ENCODE measurements around the gene AFAP1L2.

Gene AFAP1L2

GRCh38 chr10:114327537-114328440 is 76.5 kb downstream of the AFAP1L2 start:
- H3K4me3 ChIP-seq (ENCODE audit: low read depth, low read length): no peak overlapping the region
- H3K27ac ChIP-seq (ENCODE audit: low read depth, low read length): no peak overlapping the region
- H2AFZ ChIP-seq (ENCODE audit: low read length, unreplicated experiment): no peak overlapping the region
- H3K4me1 ChIP-seq (ENCODE audit: control insufficient read depth, insufficient read depth, low read length, unreplicated experiment): no peaks in the 10 kb centered on the region
- no peaks in the 10 kb centered on the region for H3K36me3 ChIP-seq (ENCODE audit: insufficient read depth, low read length)
- H3K27me3 ChIP-seq (ENCODE audit: insufficient read depth, low read length): peaks cover 1% of the 10 kb centered on the region; the same call in 1 of the 2 replicates
- H3K79me2 ChIP-seq (ENCODE audit: control insufficient read depth, insufficient read depth, low read length, unreplicated experiment): no peaks in the 10 kb centered on the region

- H3K4me1 ChIP-seq (ENCODE audit: control insufficient read depth, insufficient read depth, low read length, unreplicated experiment): no peaks in the 10 kb centered on the region
These were observed 77.5 kb downstream of the AFAP1L2 start for GRCh38 chr10:114326795-114327194.

GRCh38 chr10:114323023-114323422 is 81.3 kb downstream of the AFAP1L2 start:
- Histone ChIP-seq H2AFZ (ENCODE audit: low read length, unreplicated experiment) (no peak overlapping the region), H3K4me1 (ENCODE audit: control insufficient read depth, insufficient read depth, low read length, unreplicated experiment) (no peaks in the 10 kb centered on the region), H3K79me2 (ENCODE audit: control insufficient read depth, insufficient read depth, low read length, unreplicated experiment) (no peaks in the 10 kb centered on the region), H3K27ac (ENCODE audit: low read depth, low read length) (no peak overlapping the region), H3K4me3 (ENCODE audit: low read depth, low read length) (no peak overlapping the region), H3K36me3 (ENCODE audit: insufficient read depth, low read length) (no peaks in the 10 kb centered on the region), H3K27me3 (ENCODE audit: insufficient read depth, low read length) (no peaks in the 10 kb centered on the region; the same call in 1 of the 2 replicates)

More at GRCh38 chr10:114326795-114327194, 77.5 kb downstream of the AFAP1L2 start:
- H3K36me3 ChIP-seq (ENCODE audit: insufficient read depth, low read length): no peaks in the 10 kb centered on the region
- no peaks in the 10 kb centered on the region for H3K79me2 ChIP-seq (ENCODE audit: control insufficient read depth, insufficient read depth, low read length, unreplicated experiment)
- no peak overlapping the region for H3K27ac ChIP-seq (ENCODE audit: low read depth, low read length)
- H3K4me3 ChIP-seq (ENCODE audit: low read depth, low read length): no peak overlapping the region
- no peak overlapping the region for H2AFZ ChIP-seq (ENCODE audit: low read length, unreplicated experiment)
- no peaks in the 10 kb centered on the region; the same call in 1 of the 2 replicates for H3K27me3 ChIP-seq (ENCODE audit: insufficient read depth, low read length)

GRCh38 chr10:114322344-114322743 is 82.0 kb downstream of the AFAP1L2 start:
- Histone ChIP-seq H3K79me2 (ENCODE audit: control insufficient read depth, insufficient read depth, low read length, unreplicated experiment) (no peaks in the 10 kb centered on the region), H3K4me1 (ENCODE audit: control insufficient read depth, insufficient read depth, low read length, unreplicated experiment) (no peaks in the 10 kb centered on the region), H2AFZ (ENCODE audit: low read length, unreplicated experiment) (no peak overlapping the region), H3K27me3 (ENCODE audit: insufficient read depth, low read length) (no peaks in the 10 kb centered on the region; the same call in 1 of the 2 replicates), H3K27ac (ENCODE audit: low read depth, low read length) (no peak overlapping the region), H3K4me3 (ENCODE audit: low read depth, low read length) (no peak overlapping the region), H3K36me3 (ENCODE audit: insufficient read depth, low read length) (no peaks in the 10 kb centered on the region)

- H3K4me1 ChIP-seq (ENCODE audit: control insufficient read depth, insufficient read depth, low read length, unreplicated experiment): no peaks in the 10 kb centered on the region
- H3K36me3 ChIP-seq (ENCODE audit: insufficient read depth, low read length): no peaks in the 10 kb centered on the region
- H3K27ac ChIP-seq (ENCODE audit: low read depth, low read length): no peak overlapping the region
- no peak overlapping the region for H3K4me3 ChIP-seq (ENCODE audit: low read depth, low read length)
- H2AFZ ChIP-seq (ENCODE audit: low read length, unreplicated experiment): no peak overlapping the region
- no peaks in the 10 kb centered on the region for H3K79me2 ChIP-seq (ENCODE audit: control insufficient read depth, insufficient read depth, low read length, unreplicated experiment)
- no peaks in the 10 kb centered on the region; the same call in 1 of the 2 replicates for H3K27me3 ChIP-seq (ENCODE audit: insufficient read depth, low read length)
These were observed 83.8 kb downstream of the AFAP1L2 start for GRCh38 chr10:114320249-114321116.

GRCh38 chr10:114319406-114320248 is 84.7 kb downstream of the AFAP1L2 start:
- Histone ChIP-seq H3K27ac (ENCODE audit: low read depth, low read length) (no peak overlapping the region), H3K79me2 (ENCODE audit: control insufficient read depth, insufficient read depth, low read length, unreplicated experiment) (no peaks in the 10 kb centered on the region), H3K27me3 (ENCODE audit: insufficient read depth, low read length) (no peaks in the 10 kb centered on the region; the same call in 1 of the 2 replicates)

GRCh38 chr10:114316744-114317143 is 87.6 kb downstream of the AFAP1L2 start:
- H3K27ac ChIP-seq (ENCODE audit: low read depth, low read length): no peak overlapping the region
- H3K36me3 ChIP-seq (ENCODE audit: insufficient read depth, low read length): no peaks in the 10 kb centered on the region
- no peaks in the 10 kb centered on the region for H3K4me1 ChIP-seq (ENCODE audit: control insufficient read depth, insufficient read depth, low read length, unreplicated experiment)
- H3K79me2 ChIP-seq (ENCODE audit: control insufficient read depth, insufficient read depth, low read length, unreplicated experiment): no peaks in the 10 kb centered on the region
- H3K27me3 ChIP-seq (ENCODE audit: insufficient read depth, low read length): no peaks in the 10 kb centered on the region
- H3K4me3 ChIP-seq (ENCODE audit: low read depth, low read length): no peak overlapping the region
- no peak overlapping the region for H2AFZ ChIP-seq (ENCODE audit: low read length, unreplicated experiment)

More at GRCh38 chr10:114319406-114320248, 84.7 kb downstream of the AFAP1L2 start:
- no peaks in the 10 kb centered on the region for H3K36me3 ChIP-seq (ENCODE audit: insufficient read depth, low read length)
- no peak overlapping the region for H3K4me3 ChIP-seq (ENCODE audit: low read depth, low read length)
- no peak overlapping the region for H2AFZ ChIP-seq (ENCODE audit: low read length, unreplicated experiment)
- H3K4me1 ChIP-seq (ENCODE audit: control insufficient read depth, insufficient read depth, low read length, unreplicated experiment): no peaks in the 10 kb centered on the region

- no peaks in the 10 kb centered on the region for H3K36me3 ChIP-seq (ENCODE audit: insufficient read depth, low read length)
- no peak overlapping the region for H3K27ac ChIP-seq (ENCODE audit: low read depth, low read length)
- no peaks in the 10 kb centered on the region for H3K27me3 ChIP-seq (ENCODE audit: insufficient read depth, low read length)
These were observed 88.5 kb downstream of the AFAP1L2 start for GRCh38 chr10:114315566-114316420.

GRCh38 chr10:114313866-114314265 is 90.4 kb downstream of the AFAP1L2 start:
- no peaks in the 10 kb centered on the region for H3K79me2 ChIP-seq (ENCODE audit: control insufficient read depth, insufficient read depth, low read length, unreplicated experiment)

More at GRCh38 chr10:114315566-114316420, 88.5 kb downstream of the AFAP1L2 start:
- Histone ChIP-seq H3K4me1 (ENCODE audit: control insufficient read depth, insufficient read depth, low read length, unreplicated experiment) (no peaks in the 10 kb centered on the region), H3K79me2 (ENCODE audit: control insufficient read depth, insufficient read depth, low read length, unreplicated experiment) (no peaks in the 10 kb centered on the region), H3K4me3 (ENCODE audit: low read depth, low read length) (no peak overlapping the region), H2AFZ (ENCODE audit: low read length, unreplicated experiment) (no peak overlapping the region)

More at GRCh38 chr10:114313866-114314265, 90.4 kb downstream of the AFAP1L2 start:
- no peak overlapping the region for H3K4me3 ChIP-seq (ENCODE audit: low read depth, low read length)
- no peak overlapping the region for H3K27ac ChIP-seq (ENCODE audit: low read depth, low read length)
- H3K36me3 ChIP-seq (ENCODE audit: insufficient read depth, low read length): no peaks in the 10 kb centered on the region
- no peaks in the 10 kb centered on the region for H3K27me3 ChIP-seq (ENCODE audit: insufficient read depth, low read length)
- H3K4me1 ChIP-seq (ENCODE audit: control insufficient read depth, insufficient read depth, low read length, unreplicated experiment): peaks cover 2% of the 10 kb centered on the region
- no peak overlapping the region for H2AFZ ChIP-seq (ENCODE audit: low read length, unreplicated experiment)

All from ACC112 (cell line).